GM12878 (cell line): ENCODE measurements around the gene PRR12. TPM values are rescaled to one million over a fixed set of nuclear protein-coding genes. Genes with fewer than 3 reads are reported as not detected.

Experiments
- ATF7 ChIP-seq: fragments of 450-650 bp; IDR thresholded peaks from 2 replicates; pipeline ENCODE4 v1.6.1; 2016; ENCODE audit warnings: low read depth, mild to moderate bottlenecking
- BCL11A ChIP-seq: IDR thresholded peaks from 2 replicates; pipeline ENCODE4 v1.6.1; 2011; ENCODE audit warnings: low read depth, low read length
- CHD1 ChIP-seq: IDR thresholded peaks from 2 replicates; pipeline ENCODE4 v1.6.1; 2012; ENCODE audit warnings: low read depth, low read length, improper control_type of control experiment
- DPF2 ChIP-seq: fragments of 450-650 bp; IDR thresholded peaks from 2 replicates; pipeline ENCODE4 v1.6.1; 2017; ENCODE audit warnings: mild to moderate bottlenecking
- EGR1 ChIP-seq, 2 experiments: IDR thresholded peaks; 1 replicate in 1 of 2; 2 replicates in 1 of 2; pipeline ENCODE4 v1.6.1; 2011 to 2012; ENCODE audit warnings: low read depth in 2 of 2, low read length in 2 of 2, borderline replicate concordance in 1 of 2, mild to moderate bottlenecking in 1 of 2, moderate library complexity in 1 of 2
- IRF5 ChIP-seq: fragments of 450-650 bp; IDR thresholded peaks from 2 replicates; pipeline ENCODE4 v1.6.1; 2017; ENCODE audit warnings: borderline replicate concordance
- NBN ChIP-seq: fragments of 450-650 bp; IDR thresholded peaks from 2 replicates; pipeline ENCODE4 v1.6.1; 2016
- NFYA ChIP-seq: IDR thresholded peaks from 2 replicates; pipeline ENCODE4 v1.6.1; 2011; ENCODE audit warnings: low read depth, mild to moderate bottlenecking, low read length, improper control_type of control experiment, borderline replicate concordance
- POLR2A ChIP-seq: IDR thresholded peaks from 2 replicates; pipeline ENCODE4 v1.6.1; 2011; ENCODE audit warnings: low read depth, mild to moderate bottlenecking, low read length
- RAD51 ChIP-seq: fragments of 450-650 bp; IDR thresholded peaks from 2 replicates; pipeline ENCODE4 v1.6.1; 2016; ENCODE audit warnings: moderate library complexity, mild to moderate bottlenecking, inconsistent platforms
- REST ChIP-seq: IDR thresholded peaks from 2 replicates; pipeline ENCODE4 v1.6.1; 2012; ENCODE audit warnings: mild to moderate bottlenecking, low read depth, low read length
- RUNX3 ChIP-seq: IDR thresholded peaks from 2 replicates; pipeline ENCODE4 v1.6.1; 2012; ENCODE audit warnings: low read length, inconsistent platforms
- SIX5 ChIP-seq: IDR thresholded peaks from 2 replicates; pipeline ENCODE4 v1.6.1; 2011; ENCODE audit warnings: mild to moderate bottlenecking, low read depth, low read length, moderate library complexity; ENCODE audit not compliant: severe bottlenecking
- TAF1 ChIP-seq: IDR thresholded peaks from 2 replicates; pipeline ENCODE4 v1.6.1; 2011; ENCODE audit warnings: mild to moderate bottlenecking, low read depth, low read length, borderline replicate concordance
- TCF7 ChIP-seq: IDR thresholded peaks from 2 replicates; pipeline ENCODE4 v1.6.1; 2014; ENCODE audit warnings: antibody characterized with exemption, borderline replicate concordance
- YY1 ChIP-seq: IDR thresholded peaks from 2 replicates; pipeline ENCODE4 v1.6.1; 2011; ENCODE audit warnings: low read depth, mild to moderate bottlenecking, low read length
- ZZZ3 ChIP-seq: IDR thresholded peaks from 2 replicates; pipeline ENCODE4 v1.6.1; 2011; ENCODE audit warnings: low read depth; ENCODE audit not compliant: control insufficient read depth, insufficient read length
- polyA plus RNA-seq, 11 experiments: library from polyadenylated mRNA; depleted of rRNA in 4 of 11; unstranded in 6 of 11; stranded (reverse) in 5 of 11; fragments of >200 nt; fragmentation: Nextera tagmentation in 4 of 11; fragmentation: Illumina TruSeq in 1 of 11; extraction: Ambion mirVana in 4 of 11; extraction: Trizol in 1 of 11; gene quantifications; 1 replicate in 1 of 11; 2 replicates in 10 of 11; pipeline versions ENCODE4 v1.2.1 to v1.2.3, GENCODE V29; 2011 to 2016; ENCODE audit warnings: inconsistent platforms in 2 of 11, missing spikeins in 2 of 11, low read depth in 1 of 11
- total RNA-seq, 4 experiments: library from RNA; depleted of rRNA in 3 of 4; stranded (reverse); fragments of >200 nt in 3 of 4; fragmentation: Illumina TruSeq in 1 of 4; extraction: Trizol in 1 of 4; gene quantifications; 2 replicates each; pipeline versions ENCODE4 v1.2.1 to v1.2.3, GENCODE V29; 2013 to 2021

PRR12 gene
- total and polyA plus RNA-seq, 10 of the 15 experiments (the other 5 are each of a cell fraction or from before 2014, with no cell fraction given): 0.02 to 25.3 (median 1.6) TPM

- no peak for TF ChIP-seq TCF7
- no peak for TF ChIP-seq DPF2
- peak; percentile 77 for TF ChIP-seq POLR2A
- no peak for TF ChIP-seq CHD1
- peak in 1 of 2 experiments; percentile 34; a peak in 1 of 3 replicates for TF ChIP-seq EGR1 (IDR thresholded peaks at IDR 0.05; ENCODE audit: borderline replicate concordance in 1 of 2, low read depth in 2 of 2, low read length in 2 of 2)
- TF ChIP-seq RUNX3: peak; percentile 74
- TF ChIP-seq IRF5: no peak
- peak; percentile 94 for TF ChIP-seq SIX5
- TF ChIP-seq NBN: peak; percentile 66
- no peak for TF ChIP-seq BCL11A
- no peak for TF ChIP-seq REST
- TF ChIP-seq ATF7: peak; percentile 91
- no peak for TF ChIP-seq ZZZ3
- peak; percentile 50; the same call in 1 of the 2 replicates for TF ChIP-seq TAF1
- no peak for TF ChIP-seq NFYA
- peak; percentile 91 for TF ChIP-seq YY1
- TF ChIP-seq RAD51: no peak
Measured at GRCh38 chr19:49641688-49642491, 50.9 kb downstream of the PRR12 start, which contains the start of gene SCAF1 (continued).
